HG02981 (cell line): ENCODE measurements around the gene NLRP2B.
"Not testable (repeated sequence)": the region's sequence is repeated elsewhere in the genome, so short reads cannot be mapped to it uniquely, and the experiment has no call there.

ENCODE experiments used
- ATAC-seq: cut with Tn5 transposase; IDR thresholded peaks from one replicate; pipeline ENCODE4 v1.9.1; 2021; ENCODE audit warnings: mild to moderate bottlenecking, moderate library complexity; ENCODE audit not compliant: unreplicated experiment

The NLRP2B gene

DNA sequence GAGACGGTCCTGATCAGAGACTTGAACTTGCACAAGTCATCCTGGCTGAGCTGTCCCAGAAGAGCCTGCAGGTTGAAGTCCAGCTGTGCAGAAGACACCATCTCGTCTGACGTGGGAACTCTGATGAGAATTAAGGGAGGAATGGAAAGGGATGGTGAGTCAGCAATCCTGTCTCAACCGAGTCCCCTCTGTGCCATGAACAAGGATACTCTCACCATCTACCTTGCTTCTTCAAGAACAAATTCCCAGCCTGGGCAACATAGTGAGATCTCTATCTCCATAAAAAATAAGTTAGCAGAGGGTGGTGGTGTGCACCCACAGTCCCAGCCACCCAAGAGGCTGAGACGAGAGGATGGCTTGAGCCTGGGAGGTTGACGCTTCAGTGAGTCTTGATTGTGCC is at the start of gene NLRP2B:
NLRP2B (minus strand) TSS at position 101 of the 400 bp plus-strand sequence.
- no peak for ATAC-seq

DNA sequence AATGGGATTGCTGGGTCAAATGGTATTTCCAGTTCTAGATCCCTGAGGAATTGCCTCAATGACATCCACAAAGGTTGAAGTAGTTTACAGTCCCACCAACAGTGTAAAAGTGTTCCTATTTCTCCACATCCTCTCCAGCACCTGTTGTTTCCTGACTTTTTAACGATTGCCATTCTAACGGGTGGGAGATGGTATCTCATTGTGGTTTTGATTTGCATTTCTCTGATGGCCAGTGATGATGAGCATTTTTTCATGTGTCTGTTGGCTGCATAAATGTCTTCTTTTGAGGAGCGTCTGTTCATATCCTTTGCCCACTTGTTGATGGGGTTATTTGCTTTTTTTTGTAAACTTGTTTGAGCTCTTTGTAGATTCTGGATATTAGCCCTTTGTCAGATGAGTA is 45.9 kb upstream of the NLRP2B start:
- not testable (repeated sequence) for ATAC-seq

DNA sequence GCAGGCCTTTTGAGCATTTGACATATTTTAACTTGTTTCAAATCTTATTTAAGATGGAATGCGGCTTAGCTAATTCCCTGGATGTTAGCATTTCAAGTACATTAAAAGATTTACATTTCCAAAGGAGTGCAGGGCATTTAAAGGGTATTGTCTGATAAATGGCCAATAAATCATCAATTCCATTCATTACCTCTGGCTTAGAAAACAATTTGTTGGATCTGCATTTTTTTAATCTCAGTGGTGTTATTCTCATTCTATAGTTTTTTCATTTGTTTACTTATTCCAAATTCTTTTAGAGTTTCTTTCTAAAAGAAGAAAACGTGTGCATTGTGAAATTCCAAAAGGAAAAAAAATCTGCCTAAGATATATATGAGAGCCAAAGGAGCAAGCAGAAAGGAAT is 1.3 kb upstream of the NLRP2B start:
- ATAC-seq = no peak

DNA sequence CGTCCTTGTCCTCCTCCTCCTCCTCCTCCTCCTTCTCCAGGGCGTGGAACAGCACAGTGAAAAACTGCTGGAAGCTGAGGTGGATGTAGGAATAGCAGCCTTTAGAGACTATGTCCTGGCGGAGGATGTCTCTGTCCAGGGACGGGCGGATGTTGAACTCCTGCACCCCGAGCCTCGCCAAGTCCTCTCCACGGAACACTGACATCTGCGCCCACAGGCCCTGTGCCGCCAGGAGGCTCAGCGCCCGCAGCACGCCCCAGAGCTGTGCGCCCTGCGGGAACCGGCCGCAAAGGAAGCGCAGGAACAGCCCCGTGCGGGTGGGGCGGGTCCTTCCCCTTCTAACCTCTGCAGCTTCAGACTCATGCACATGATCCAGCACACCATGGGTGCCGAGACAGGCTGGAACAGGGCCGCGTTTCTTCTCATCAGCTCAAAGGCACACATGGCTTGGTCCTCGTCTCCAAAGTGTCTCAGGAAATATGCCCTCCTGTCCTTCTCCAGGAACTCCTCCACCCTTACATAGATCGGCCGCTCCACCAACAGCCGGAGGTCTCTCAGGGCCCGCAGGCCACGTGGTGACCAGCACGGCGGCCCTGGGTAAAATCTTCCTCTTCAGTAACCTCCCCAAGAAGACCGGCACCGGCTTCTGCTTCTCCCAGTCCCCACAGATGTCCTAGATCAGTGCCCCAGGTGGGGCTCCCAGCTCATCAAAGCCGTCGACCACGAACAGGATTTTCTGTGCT is 1.2 kb downstream of the NLRP2B start:
- ATAC-seq = no peak

DNA sequence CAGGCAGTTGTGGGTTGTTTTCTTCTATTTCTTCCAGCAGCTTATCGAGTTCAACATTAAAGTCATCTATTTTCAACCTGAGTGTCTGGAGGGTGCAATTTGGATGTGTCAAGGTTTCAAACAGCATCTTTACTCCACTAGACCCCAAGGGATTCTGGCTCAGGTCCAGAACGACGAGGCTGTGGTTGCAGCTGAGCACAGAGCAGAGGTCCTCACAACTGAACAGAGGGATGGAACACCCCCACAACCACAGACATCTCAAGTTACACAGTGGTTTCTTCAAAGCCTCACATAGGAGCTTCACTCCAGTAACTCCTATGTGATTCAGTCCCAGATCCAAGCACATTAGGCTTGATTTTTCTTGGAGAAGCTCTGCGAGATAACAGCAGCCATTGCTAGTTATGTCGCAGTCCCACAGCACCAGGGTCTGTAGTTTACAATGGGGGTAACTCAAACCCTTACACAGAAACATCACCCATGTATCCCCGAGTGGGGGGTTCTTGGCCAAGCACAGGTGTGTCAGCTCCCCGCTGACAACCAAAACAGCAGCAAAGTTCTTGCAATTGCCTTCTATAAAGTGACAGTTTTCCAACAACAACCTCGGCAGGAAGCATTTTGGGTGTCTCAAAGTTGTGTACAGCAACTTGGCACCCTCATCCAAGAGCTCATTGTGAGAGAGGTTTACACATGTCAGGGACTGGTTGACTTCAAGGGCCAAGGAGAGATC is 2.8 kb downstream of the NLRP2B start:
- ATAC-seq = no peak

DNA sequence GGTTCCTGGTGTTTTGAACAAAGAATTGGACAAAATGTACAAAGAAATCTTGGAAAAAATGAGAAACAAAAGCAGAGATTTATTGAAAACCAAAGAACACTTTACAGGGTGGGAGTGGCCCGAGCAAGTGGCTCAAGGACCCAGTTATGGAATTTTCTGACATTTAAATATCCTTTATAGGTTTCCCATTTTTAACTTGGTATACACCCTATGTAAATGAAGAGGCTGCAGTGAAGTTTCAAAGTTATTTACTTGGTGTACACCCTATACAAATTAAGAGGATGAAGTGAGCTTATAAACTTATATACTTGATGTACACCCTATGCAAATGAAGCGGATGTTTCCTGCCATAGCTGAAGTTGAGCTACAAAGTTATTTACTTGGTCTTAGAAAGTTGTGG is 4.7 kb downstream of the NLRP2B start:
- no peak for ATAC-seq

DNA sequence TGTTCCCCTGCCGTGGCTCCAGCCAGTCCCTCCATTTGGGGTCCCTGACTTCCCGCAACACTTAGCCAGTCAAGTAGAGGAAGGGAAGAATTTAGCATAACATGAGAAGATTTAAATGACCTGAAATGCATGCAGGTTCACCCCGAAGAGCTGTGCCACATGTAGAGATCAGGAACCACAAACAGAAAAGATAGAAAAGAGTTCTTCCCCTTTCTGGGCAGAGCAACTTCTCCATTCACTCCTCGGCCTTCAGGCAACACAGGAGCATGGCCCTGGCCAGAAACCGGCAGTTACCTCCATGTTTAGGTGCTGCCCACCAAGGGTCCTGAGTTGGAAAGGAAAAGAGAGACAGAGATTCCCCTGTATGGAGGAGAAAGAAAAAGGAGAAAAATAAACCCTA is 5.2 kb downstream of the NLRP2B start:
- no peak for ATAC-seq

DNA sequence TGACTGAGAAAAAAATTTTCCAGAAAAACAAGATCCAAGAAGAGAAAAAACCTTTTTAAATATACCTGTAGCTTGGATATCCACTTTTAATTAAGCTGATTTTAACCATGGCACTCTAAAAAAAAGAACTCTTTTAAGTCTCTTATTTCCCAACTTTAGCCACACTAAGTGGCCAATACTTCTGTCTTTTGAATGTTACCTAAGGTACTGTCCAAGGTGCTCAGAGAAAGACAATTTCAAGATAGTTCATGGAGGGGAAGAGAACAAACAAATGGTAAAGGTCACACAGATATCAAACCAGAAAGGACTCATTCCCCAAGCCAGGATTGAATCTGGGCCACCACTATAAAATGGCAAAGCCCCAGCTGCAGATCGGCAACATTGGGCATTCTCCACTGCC is 10.1 kb downstream of the NLRP2B start:
- no peak for ATAC-seq

DNA sequence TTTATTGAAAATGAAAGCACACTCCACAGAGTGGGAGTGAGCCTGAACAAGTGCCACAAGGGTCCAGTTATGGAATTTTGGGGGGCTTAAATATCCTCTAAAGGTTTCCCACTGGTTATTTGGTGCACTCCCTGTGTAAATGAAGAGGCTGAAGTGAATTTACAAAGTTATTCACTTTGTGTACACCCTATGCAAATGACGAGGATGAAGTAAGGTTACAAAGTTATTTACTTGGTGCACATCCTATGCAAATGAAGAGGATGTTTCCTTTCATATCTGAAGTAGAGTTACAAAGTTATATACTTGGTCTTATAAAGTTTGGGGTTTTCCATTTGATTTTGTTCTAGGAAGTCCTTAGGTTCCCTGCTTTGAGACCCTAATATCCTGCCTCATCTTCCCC is 13.1 kb downstream of the NLRP2B start:
- ATAC-seq = no peak

DNA sequence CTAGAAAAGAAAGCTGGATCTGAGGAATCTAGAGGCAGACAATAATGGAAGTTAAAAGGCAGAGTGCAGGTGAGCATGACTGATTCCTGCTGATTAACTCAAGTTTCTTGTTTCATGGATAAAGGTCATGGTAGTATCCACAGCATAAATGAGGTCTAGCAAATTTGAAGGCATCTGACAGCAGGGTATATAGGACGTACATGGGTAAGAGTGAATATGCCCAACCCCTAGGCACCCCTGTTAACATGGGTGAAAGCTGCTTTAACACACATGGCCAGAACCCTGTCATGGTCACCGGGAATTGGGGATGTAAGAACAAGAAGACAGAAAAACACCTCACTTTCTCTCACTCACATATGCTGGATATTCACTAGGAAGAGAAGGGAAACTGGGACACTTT is 25.0 kb downstream of the NLRP2B start:
- no peak for ATAC-seq

DNA sequence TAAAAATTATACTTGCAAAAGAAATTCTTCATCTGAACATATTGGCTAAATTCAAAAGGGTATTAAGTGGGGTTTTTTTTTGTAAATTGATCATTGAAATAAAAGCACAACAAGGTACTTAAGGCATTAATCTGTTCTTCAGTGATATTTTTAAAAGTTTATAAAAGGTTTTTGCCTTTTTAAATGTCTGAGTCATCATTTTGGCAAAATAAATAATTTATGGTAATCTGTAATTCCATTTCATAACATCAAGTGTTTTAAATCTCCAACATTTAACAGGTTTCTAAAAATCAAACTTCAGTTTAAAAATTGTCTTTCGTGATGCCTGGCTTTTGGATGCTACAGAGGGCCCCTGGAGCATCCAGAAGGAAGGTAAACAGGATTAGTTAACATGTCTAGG is 27.4 kb downstream of the NLRP2B start:
- no peak for ATAC-seq

DNA sequence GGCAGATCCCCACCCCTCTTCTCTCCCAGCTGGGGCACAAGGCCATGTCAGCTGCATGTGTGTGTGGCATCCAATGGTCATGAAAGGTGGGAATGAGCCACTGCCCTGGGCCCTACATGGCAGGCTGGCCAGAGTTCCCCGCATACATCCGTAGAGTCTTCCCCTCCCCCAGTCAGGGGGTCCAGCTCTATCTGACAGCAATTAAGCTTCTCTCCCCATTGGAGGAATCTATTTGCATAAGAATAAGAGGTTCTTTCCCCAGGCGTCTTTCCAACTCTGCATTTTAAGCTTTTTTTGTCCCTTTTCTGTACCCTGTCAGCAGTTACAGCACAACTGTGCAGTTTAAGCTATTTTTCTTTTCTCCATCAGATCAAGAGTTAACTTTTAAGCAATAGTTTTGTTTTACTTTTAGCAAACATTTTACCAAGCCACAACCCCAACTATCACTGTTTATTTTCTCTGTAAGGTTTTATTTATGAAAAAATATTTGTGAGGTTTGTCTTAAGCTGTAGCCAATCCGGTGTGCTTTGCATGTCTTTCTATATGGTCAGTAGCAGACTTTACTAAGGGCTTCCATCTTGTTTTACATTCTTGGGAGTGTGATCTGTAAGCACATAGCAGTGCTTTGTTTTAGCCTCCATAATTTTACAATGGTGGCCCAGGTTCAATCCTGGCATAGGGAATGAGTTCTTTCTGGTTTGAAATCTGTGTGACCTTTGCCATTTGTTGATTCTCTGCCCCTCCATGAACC is 28.7 kb downstream of the NLRP2B start:
- ATAC-seq = no peak

DNA sequence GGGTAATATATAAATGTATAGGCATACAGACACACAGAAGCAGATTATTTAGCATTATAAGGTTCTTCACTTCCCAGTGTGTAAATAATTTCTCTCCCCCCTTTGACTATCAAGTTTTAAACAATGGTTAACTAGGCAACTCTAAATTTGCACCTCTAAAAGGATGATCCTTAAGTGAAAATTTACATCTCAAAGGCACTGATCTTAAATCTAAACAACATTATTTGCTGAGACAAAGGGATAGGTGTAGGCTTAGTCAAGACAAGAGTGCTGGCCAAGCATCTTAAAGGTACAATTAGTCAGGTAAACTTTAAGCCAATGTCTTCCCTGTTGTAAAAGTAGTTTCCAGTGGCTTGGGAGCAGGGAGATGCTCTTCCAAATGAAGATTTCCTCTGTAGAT is 33.0 kb downstream of the NLRP2B start:
- ATAC-seq = no peak

DNA sequence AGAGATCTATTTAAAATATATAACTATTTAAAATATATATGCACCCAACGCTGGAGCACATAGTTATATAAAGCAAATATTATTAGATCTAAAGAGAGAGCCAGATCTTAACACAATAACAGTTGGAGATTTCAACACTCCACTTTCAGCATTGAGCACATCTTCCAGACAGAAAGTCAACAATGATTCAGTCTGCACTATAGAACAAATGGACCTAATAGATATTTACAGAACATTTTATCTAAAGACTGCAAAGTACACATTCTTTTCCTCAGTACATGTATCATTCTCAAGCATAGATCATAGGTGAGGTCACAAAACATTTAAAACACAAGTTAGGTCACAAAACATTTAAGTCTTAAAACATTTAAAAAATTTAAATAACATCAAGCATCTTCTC is 36.4 kb downstream of the NLRP2B start:
- no peak for ATAC-seq

DNA sequence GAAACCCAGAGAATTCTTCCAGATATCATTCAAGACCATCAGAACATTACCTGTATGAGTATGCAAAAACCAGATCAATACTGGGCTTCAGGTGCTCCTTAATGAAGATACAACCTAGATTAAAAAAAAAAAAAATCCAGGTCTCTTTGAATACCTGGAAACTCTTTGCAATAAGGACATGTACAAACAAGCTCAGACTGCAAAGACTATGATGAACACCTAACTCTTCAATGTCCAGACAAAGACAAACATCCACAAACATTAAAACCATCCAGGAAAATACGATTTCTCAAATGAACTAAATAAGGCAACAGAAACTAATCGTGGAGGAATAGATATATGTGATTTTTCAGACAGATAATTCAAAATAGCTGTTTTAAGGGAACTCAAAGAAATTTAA is 38.7 kb downstream of the NLRP2B start:
- ATAC-seq = no peak

DNA sequence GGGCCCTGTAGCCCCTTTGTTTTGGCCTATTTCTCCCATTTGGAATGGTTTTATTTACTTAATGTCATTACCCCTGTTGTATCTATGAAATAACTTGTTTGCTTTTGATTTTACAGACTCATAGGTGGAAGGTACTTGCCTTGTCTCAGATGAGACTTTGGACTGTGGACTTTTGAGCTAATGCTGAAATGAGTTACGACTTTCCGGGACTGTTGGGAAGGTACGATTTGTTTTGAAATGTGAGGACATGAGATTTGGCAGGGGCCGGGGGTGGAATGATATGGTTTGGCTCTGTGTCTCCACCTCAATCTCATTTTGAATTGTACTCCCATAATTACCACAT is 39.4 kb downstream of the NLRP2B start:
- ATAC-seq = no peak

DNA sequence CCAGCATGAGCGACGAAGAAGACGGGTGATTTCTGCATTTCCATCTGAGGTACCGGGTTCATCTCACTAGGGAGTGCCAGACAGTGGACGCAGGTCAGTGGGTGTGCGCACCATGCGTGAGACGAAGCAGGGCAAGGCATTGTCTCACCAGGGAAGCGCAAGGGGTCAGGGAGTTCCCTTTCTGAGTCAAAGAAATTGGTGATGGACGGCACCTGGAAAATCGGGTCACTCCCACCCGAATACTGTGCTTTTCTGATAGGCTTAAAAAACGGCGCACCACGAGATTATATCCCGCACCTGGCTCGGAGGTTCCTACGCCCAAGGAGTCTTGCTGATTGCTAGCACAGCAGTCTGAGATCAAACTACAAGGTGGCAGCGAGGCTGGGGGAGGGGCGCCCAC is 50.6 kb downstream of the NLRP2B start:
- not testable (repeated sequence) for ATAC-seq
